Pons (tissue), 1 donor: ENCODE measurements around the gene JPH4.
"Not testable (repeated sequence)": the region's sequence is repeated elsewhere in the genome, so short reads cannot be mapped to it uniquely, and the experiment has no call there.

Experiments
- DNase-seq: peaks from one replicate; pipeline ENCODE4 v3.0.0-alpha.2; 2016; ENCODE audit warnings: low spot score

The JPH4 gene

DNA sequence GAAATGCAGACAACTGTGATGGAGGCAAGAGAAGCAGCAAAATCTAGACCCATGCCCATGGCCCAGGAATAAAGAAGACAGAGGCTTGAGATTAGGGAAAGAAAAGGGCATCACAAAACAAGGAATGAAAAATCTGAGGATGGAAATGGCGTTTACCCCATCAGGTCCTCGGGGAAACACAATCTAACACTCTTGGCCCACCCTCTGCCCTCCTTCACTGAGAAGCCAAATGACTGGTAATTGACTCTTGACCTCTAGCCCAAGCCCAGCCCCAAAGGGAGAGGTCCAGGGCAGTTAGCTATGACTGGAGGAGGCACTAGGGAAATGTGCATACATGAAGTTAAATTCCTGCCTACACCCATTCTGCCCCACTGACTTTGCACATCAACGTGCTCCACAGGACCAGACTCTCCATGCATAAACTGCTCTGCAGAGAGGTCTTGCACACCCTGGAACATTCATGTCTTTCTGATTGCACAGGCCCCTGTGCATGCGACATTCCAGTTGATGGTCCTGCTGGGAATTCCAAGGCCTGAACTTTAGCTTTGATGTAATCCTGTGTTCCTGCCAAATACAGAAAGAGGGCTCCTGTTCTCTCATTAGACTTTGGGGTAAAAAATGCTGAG, 32.7 kb downstream of the JPH4 start:
- DNase-seq, result no peak

- DNase-seq, result no peak
Measured at GRCh38 chr14:23544511-23545447, 33.8 kb downstream of the JPH4 start.

GRCh38 chr14:23543403-23543802, 35.2 kb downstream of the JPH4 start:
- DNase-seq, result no peak

DNA sequence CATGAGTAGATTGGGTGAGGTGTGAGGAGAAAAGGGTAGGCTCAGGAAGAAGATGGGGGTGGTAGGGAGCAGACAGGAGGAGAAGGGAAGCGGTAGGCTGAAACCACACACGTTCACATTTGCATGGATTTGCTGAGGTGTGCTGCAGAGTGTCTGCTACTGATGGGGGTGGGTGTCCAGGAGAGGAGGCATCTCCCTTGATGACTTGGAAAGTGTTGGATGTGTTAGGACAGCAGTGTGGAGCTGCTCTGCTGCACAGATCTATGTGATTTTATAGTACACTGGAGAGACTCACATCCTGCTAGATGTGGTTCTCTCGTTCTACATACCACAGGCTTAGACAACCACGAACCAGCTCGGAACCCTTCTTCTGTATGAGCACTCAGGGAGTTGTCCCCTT, 36.3 kb downstream of the JPH4 start:
- no peak for DNase-seq

DNA sequence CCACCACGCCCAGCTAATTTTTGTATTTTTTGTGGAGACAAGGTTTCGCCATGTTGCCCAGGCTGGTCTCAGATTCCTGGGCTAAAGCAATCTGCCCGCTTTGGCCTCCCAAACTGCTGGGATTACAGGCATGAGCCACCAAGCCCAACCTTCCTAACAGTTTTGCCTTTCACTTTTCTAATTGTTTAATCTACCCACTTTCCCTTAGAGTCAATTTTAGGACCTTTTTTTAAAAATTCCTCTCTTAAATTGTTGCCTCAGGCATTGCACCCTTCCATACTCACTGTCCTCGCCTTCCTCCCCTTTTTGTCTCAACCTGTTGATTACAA, 38.5 kb downstream of the JPH4 start:
- DNase-seq, result no peak

GRCh38 chr14:23539248-23540140, 39.1 kb downstream of the JPH4 start:
- DNase-seq, result peak; percentile 86

DNA sequence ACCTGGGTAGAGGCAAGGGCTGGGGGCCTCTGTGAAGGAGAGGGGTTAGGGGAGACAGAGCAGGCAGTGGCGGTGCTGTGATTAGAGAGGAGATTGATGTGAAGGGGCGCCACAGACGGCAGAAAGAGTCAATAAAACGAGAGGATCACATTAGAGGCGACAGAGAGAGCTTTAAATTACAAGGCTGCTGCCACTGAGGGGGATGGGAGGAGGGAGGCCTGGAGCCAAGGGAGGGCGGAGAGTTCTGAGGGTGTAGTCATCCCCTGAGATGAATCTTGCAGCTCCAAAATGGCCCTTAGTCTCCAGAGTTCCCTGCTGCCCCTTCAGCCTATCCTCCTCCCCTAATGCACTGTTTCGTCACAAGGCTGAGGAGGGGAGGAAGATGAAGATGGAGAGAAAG, 39.8 kb downstream of the JPH4 start:
- peak; percentile 59 for DNase-seq

- no peak for DNase-seq
Measured at GRCh38 chr14:23538050-23538718, 40.4 kb downstream of the JPH4 start.

GRCh38 chr14:23537351-23538049, 41.1 kb downstream of the JPH4 start:
- no peak for DNase-seq

DNA sequence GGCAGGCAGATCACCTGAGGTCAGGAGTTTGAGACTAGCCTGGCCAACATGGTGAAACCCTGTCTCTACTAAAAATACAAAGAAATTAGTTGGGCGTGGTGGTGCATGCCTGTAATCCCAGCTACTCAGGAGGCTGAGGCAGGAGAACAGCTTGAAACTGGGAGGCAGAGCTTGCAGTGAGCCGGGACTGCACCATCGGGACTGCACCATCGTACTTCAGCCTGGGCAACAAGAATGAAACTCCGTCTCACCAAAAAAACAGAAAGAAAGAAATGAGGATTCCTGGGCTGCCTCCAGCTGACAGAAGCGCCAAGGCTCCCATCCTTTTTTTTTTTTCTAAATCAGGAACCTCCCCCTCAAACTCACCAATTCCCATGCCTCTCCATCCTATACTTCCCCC, 41.7 kb downstream of the JPH4 start:
- not testable (repeated sequence) for DNase-seq

- no peak for DNase-seq
Measured at GRCh38 chr14:23536494-23536893, 42.1 kb downstream of the JPH4 start.

- no peak for DNase-seq
Measured at GRCh38 chr14:23535943-23536342, 42.6 kb downstream of the JPH4 start.

DNA sequence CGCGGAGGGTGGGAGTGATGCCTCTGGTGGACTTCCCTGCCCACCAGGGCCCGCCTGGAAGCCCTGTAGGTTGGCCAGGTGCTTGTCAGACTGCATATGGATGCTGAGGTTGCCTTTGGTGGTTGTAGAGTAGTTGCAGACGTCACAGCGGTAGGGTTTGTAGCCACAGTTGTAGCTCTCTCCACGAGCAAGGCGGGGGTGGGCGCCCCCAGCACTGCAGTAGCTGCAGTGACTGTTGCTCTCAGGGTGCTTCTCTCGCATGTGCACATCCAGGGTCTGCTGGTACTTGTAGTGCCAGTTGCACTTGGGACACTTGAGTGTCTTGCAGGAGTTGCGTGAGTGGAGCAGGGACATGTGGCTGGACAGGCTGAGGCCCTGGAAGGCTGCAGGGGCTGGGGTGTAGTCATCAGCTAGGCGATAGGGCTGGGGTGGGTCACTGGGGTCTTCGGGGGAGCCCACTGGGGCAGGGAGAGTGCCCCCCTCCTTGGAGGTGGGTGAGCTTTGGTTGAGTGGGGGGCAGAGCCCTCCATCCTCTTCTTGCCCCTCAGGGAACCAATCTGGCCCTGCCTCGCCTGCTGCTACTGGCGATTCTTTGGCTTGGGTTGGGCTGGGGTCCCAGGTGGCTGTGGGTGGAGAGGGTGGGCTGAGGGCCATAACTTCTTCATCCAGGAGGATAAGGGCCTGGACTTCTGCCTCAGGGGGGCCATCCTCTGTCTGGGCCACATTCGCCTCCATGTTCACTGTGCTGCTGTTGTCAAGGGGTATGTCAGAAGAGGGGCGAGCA, 44.7 kb downstream of the JPH4 start:
- DNase-seq, result no peak

- DNase-seq, result no peak
Measured at GRCh38 chr14:23532658-23533057, 45.9 kb downstream of the JPH4 start.

DNA sequence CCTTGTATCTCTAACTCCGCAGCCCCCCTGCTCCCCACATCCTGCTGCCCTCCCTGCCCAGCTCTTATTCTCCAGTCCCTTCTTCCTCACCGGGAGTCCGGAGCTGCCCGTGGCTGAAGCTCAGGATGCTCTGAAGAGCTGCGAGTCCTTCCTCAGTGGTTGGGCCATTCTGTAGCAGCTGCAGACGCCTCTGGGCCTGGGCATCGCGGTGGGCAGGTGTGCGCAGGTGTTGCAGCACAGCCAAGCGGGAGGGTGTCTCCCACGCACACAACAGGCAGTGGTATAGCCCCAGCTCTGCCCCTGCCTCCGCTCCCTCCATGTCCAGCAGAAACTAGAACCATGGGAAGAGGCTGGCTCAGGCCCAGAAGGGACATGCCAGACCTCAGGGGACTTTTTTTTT, 47.2 kb downstream of the JPH4 start:
- DNase-seq, result no peak

GRCh38 chr14:23530375-23531055, 48.1 kb downstream of the JPH4 start:
- DNase-seq, result no peak

DNA sequence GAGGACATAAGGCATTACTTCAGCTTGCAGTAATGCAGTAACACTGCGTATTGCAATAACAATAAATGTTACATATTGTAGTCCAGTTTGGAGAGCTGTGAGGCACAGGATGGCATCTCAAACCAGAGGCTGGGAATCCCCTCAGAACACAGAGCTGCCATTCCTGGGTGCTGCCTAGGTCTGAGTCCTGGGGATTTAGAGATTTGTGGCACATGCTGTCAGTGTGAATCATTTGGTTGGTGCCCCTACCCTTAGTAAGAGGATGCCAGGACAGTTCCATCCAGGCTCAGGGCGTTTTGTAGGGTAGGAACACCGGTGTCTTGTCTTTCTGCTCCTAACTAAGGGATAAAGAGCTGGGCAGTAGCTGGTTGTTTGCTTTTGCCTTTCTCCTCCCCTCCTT, 49.6 kb downstream of the JPH4 start:
- DNase-seq, result no peak

- DNase-seq, result no peak
Measured at GRCh38 chr14:23528555-23528954, 50.0 kb downstream of the JPH4 start.

- DNase-seq, result no peak
Measured at GRCh38 chr14:23525611-23526010, 53.0 kb downstream of the JPH4 start.

DNA sequence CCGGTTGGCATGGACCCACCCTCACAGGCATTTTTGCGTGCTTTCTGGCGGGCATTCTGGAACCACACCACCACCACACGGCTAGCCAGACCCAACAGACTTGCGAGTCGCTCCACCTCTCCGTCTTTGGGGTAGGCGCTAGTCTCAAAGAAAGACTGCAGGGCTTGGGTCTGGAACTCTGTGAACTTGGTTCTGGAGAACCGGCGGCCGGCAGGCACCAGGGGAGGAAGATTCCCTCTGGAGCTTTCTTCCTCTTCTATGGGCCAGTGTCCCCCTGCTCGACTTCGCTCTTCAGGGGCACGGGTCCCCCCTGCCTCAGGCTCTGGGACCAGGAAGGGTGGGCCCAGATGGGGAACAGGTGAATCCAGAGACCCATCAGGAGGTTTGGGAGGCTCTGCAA, 53.6 kb downstream of the JPH4 start:
- no peak for DNase-seq
